Mesenchymal stem cell (in vitro differentiated cells and primary cell): ENCODE measurements around the gene SLC46A3.

Source experiments
- DNase-seq: peaks from one replicate; pipeline ENCODE4 v3.0.0-alpha.2; 2013
- H2AFZ ChIP-seq: one replicate; pipeline ENCODE4 v1.6.1; 2013; ENCODE audit warnings: low read depth, mild to moderate bottlenecking, control low read depth, inconsistent platforms, low read length, moderate library complexity
- H2AK5ac ChIP-seq: 2 replicates; pipeline ENCODE4 v1.6.1; 2013; ENCODE audit warnings: low read length, moderate library complexity, mild to moderate bottlenecking, inconsistent platforms; ENCODE audit not compliant: severe bottlenecking
- H2BK120ac ChIP-seq: one replicate; pipeline ENCODE4 v1.6.1; 2013; ENCODE audit warnings: low read depth, mild to moderate bottlenecking, inconsistent platforms, low read length, moderate library complexity
- H2BK12ac ChIP-seq, 2 experiments: one replicate each; pipeline ENCODE4 v1.6.1; 2013; ENCODE audit warnings: inconsistent platforms in 2 of 2, low read length in 2 of 2, mild to moderate bottlenecking in 2 of 2, moderate library complexity in 2 of 2, control low read depth in 1 of 2
- H2BK15ac ChIP-seq: one replicate; pipeline ENCODE4 v1.6.1; 2013; ENCODE audit warnings: mild to moderate bottlenecking, low read depth, inconsistent platforms; ENCODE audit not compliant: poor library complexity, severe bottlenecking
- H2BK5ac ChIP-seq: 2 replicates; pipeline ENCODE4 v1.6.1; 2013; ENCODE audit warnings: low read depth, mild to moderate bottlenecking, low read length, control low read depth, inconsistent platforms; ENCODE audit not compliant: poor library complexity, severe bottlenecking
- H3K14ac ChIP-seq, 2 experiments: one replicate each; pipeline ENCODE4 v1.6.1; 2013; ENCODE audit warnings: inconsistent platforms in 2 of 2, low read length in 2 of 2, control low read depth in 1 of 2, mild to moderate bottlenecking in 1 of 2, moderate library complexity in 1 of 2
- H3K18ac ChIP-seq, 2 experiments: one replicate each; pipeline ENCODE4 v1.6.1; 2013; ENCODE audit warnings: inconsistent platforms in 2 of 2, low read length in 2 of 2, control low read depth in 1 of 2, low read depth in 1 of 2, mild to moderate bottlenecking in 1 of 2
- H3K23ac ChIP-seq, 2 experiments: one replicate each; pipeline ENCODE4 v1.6.1; 2013; ENCODE audit warnings: inconsistent platforms in 2 of 2, low read length in 2 of 2, mild to moderate bottlenecking in 2 of 2, moderate library complexity in 2 of 2, control low read depth in 1 of 2
- H3K27ac ChIP-seq: 2 replicates; pipeline ENCODE4 v1.5.1; 2013; ENCODE audit warnings: mild to moderate bottlenecking, moderate library complexity, low read length, control low read depth, inconsistent platforms; ENCODE audit not compliant: poor library complexity, severe bottlenecking
- H3K27me3 ChIP-seq, 2 experiments: 2 replicates each; pipeline versions ENCODE4 v1.6.1 to v1.7.0; 2013; ENCODE audit warnings: low read length in 2 of 2, mild to moderate bottlenecking in 2 of 2, moderate library complexity in 2 of 2, control low read depth in 1 of 2, inconsistent platforms in 1 of 2; ENCODE audit not compliant: control insufficient read depth in 1 of 2, insufficient read depth in 1 of 2
- H3K36me3 ChIP-seq, 2 experiments: 2 replicates each; pipeline versions ENCODE4 v1.6.1 to v1.7.0; 2013; ENCODE audit warnings: low read length in 2 of 2, control low read depth in 1 of 2, inconsistent platforms in 1 of 2, low read depth in 1 of 2, mild to moderate bottlenecking in 1 of 2; ENCODE audit not compliant: insufficient read depth in 2 of 2, control insufficient read depth in 1 of 2
- H3K4ac ChIP-seq, 2 experiments: one replicate each; pipeline ENCODE4 v1.6.1; 2013; ENCODE audit warnings: inconsistent platforms in 2 of 2, low read length in 2 of 2, mild to moderate bottlenecking in 2 of 2, moderate library complexity in 2 of 2, control low read depth in 1 of 2, low read depth in 1 of 2
- H3K4me1 ChIP-seq: 2 replicates; pipeline ENCODE4 v1.6.1; 2013; ENCODE audit warnings: low read depth, low read length, control low read depth; ENCODE audit not compliant: control insufficient read depth, insufficient read depth
- H3K4me2 ChIP-seq: 2 replicates; pipeline ENCODE4 v1.6.1; 2013; ENCODE audit warnings: low read length, mild to moderate bottlenecking, inconsistent platforms; ENCODE audit not compliant: poor library complexity, severe bottlenecking
- H3K4me3 ChIP-seq, 2 experiments: 2 replicates each; pipeline versions ENCODE4 v1.5.1 to v1.7.0; 2013; ENCODE audit warnings: low read length in 2 of 2, mild to moderate bottlenecking in 2 of 2, control low read depth in 1 of 2, low read depth in 1 of 2; ENCODE audit not compliant: insufficient read depth in 1 of 2
- H3K79me1 ChIP-seq: replicated peaks from 2 replicates; pipeline ENCODE4 v1.6.1; 2013; ENCODE audit warnings: mild to moderate bottlenecking, control low read depth, low read length, inconsistent platforms; ENCODE audit not compliant: poor library complexity, severe bottlenecking
- H3K9ac ChIP-seq: 2 replicates; pipeline ENCODE4 v1.7.0; 2013; ENCODE audit warnings: mild to moderate bottlenecking, low read length, moderate library complexity
- H3K9me3 ChIP-seq: 2 replicates; pipeline ENCODE4 v1.7.0; 2013; ENCODE audit warnings: mild to moderate bottlenecking, low read length; ENCODE audit not compliant: control insufficient read depth
- H4K8ac ChIP-seq: one replicate; pipeline ENCODE4 v1.6.1; 2013; ENCODE audit warnings: inconsistent platforms, mild to moderate bottlenecking, low read length, moderate library complexity
- H4K91ac ChIP-seq: one replicate; pipeline ENCODE4 v1.6.1; 2013; ENCODE audit warnings: mild to moderate bottlenecking, low read length, inconsistent platforms
- WGBS: methylation state at CpG from one replicate; pipeline ENCODE4 v1.1.7; 2013; ENCODE audit warnings: mixed read lengths; 5-methylcytosine and 5-hydroxymethylcytosine counted together

Gene SLC46A3

DNA sequence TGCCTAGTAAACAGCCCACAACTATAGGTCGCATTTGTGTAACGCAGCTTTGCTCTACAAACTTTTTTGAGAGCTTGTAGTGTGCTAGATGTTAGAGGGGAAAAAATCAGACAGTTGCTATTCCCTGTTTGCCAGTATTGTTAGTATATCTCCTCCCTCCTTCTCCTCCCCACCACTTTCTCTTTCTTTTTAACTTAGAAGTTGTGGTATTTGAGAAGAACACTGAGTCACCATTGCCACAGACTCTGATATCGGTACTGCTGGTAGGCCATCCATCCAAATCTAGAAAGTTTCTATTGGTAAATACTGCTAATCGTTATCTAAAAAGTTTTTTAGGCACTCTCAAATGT, 59.2 kb downstream of the SLC46A3 start:
- Histone ChIP-seq H3K27ac (peak overlapping the region; percentile 75), H2BK120ac (no peak overlapping the region), H2BK12ac (no peak overlapping the region), H2BK5ac (no peak overlapping the region), H4K91ac (no peak overlapping the region), H3K23ac (peak overlapping the region in 1 of 2 experiments; percentile 96), H3K18ac (peak overlapping the region; percentile 99), H3K14ac (no peak overlapping the region), H3K27me3 (no peaks in the 10 kb centered on the region), H3K4me1 (peaks cover 9% of the 10 kb centered on the region), H3K9ac (peak overlapping the region; percentile 99), H2BK15ac (peak overlapping the region; percentile 95), H3K36me3 (peaks cover 7 to 44% of the 10 kb centered on the region in 2 experiments), H3K4me2 (peak overlapping the region; percentile 46), H4K8ac (peak overlapping the region; percentile 95), H2AK5ac (no peak overlapping the region), H3K79me1 (peaks cover 14% of the 10 kb centered on the region), H3K4me3 (peak overlapping the region; percentile 95 to 98), H3K4ac (peak overlapping the region; percentile 29 to 97), H3K9me3 (no peaks in the 10 kb centered on the region), H2AFZ (no peak overlapping the region)
- WGBS: 0% methylated on average over 1 of the region's 4 CpGs
- peak; percentile 87 for DNase-seq

DNA sequence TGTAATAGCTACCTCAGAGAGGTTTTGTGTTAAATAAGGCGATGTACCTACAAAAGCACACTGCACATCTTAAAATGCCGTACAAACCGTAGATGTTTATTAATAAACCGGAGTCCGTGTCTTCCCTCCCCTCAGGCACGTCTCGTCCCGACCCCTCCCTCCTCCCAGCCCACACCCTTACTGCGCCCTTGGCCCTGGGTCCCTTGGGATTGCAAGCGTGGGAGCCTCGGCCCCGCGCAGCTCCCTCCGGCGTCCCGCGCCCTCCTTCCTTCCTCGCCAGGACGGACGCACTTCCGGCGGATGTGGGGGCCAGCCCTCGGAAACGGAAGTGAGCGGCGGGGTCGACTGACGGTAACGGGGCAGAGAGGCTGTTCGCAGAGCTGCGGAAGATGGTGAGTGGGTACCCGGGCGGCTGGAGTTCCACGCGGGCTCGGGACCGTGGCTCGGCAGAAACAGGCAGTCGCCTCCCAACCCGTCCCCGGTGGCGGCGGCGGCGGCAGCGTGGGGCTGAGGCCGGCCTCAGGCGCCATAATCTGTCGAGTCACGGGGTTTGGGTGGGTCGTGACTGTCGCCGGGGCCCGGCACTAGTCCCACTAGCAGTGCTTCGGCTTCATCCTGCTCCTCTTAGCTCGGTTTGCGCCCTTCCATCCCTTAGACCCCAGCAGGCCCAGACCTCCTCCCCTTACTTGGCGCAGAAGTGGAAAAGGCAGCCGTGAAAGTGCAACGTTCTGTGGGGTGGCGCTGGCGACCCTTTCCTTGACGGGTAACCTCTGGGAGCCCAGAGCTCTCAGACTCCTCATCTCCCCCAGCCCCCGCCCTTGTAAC, 59.8 kb downstream of the SLC46A3 start, which contains the start of gene POMP:
TSS of gene POMP (plus strand) at position 335 of the 825 bp plus-strand sequence. CDS start at position 390, 55 bp downstream.
- H3K36me3 ChIP-seq: peaks cover 7 to 38% of the 10 kb centered on the region in 2 experiments
- peak within 1 kb of the TSS; percentile 95 to 98 for H3K4me3 ChIP-seq
- peak within 1 kb of the TSS; percentile 98 for H4K91ac ChIP-seq
- peak within 1 kb of the TSS; percentile 99 for H3K18ac ChIP-seq
- H3K27ac ChIP-seq: peak within 1 kb of the TSS; percentile 75
- peak within 1 kb of the TSS; percentile 83 for H2AFZ ChIP-seq
- H3K4me2 ChIP-seq: peak within 1 kb of the TSS; percentile 89
- H3K27me3 ChIP-seq: no peaks in the 10 kb centered on the region
- no peaks in the 10 kb centered on the region for H3K9me3 ChIP-seq
- peak within 1 kb of the TSS in 1 of 2 experiments; percentile 97 for H3K14ac ChIP-seq
- H3K79me1 ChIP-seq: peaks cover 13% of the 10 kb centered on the region
- H3K4ac ChIP-seq: peak within 1 kb of the TSS; percentile 46 to 98
- H2AK5ac ChIP-seq: peak within 1 kb of the TSS; percentile 55
- H2BK15ac ChIP-seq: peak within 1 kb of the TSS; percentile 95
- peak within 1 kb of the TSS; percentile 99 for H3K9ac ChIP-seq
- peak within 1 kb of the TSS in 1 of 2 experiments; percentile 96 for H3K23ac ChIP-seq
- peak within 1 kb of the TSS in 1 of 2 experiments; percentile 64 for H2BK12ac ChIP-seq
- WGBS: under 1% methylated on average over 60 of the region's 64 CpGs
- DNase-seq: peak; percentile 96
- peak within 1 kb of the TSS; percentile 95 for H4K8ac ChIP-seq
- peaks cover 9% of the 10 kb centered on the region for H3K4me1 ChIP-seq
- H2BK120ac ChIP-seq: peak within 1 kb of the TSS; percentile 73
- H2BK5ac ChIP-seq: peak within 1 kb of the TSS; percentile 87

DNA sequence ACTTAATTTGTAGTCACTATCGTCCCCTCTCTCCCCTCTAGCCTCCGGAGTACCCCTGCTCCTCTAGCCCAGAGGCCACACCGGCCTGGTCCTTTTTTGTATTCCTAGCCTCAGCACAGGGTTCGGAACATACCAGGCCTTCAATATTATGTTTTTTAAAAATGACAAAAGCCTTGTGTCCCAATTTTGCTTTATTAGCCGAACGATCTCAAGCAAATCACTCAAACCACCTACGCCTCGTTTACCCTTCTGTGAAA, 60.3 kb downstream of the SLC46A3 start:
- WGBS: 1% methylated on average over 8 of the region's 8 CpGs

DNA sequence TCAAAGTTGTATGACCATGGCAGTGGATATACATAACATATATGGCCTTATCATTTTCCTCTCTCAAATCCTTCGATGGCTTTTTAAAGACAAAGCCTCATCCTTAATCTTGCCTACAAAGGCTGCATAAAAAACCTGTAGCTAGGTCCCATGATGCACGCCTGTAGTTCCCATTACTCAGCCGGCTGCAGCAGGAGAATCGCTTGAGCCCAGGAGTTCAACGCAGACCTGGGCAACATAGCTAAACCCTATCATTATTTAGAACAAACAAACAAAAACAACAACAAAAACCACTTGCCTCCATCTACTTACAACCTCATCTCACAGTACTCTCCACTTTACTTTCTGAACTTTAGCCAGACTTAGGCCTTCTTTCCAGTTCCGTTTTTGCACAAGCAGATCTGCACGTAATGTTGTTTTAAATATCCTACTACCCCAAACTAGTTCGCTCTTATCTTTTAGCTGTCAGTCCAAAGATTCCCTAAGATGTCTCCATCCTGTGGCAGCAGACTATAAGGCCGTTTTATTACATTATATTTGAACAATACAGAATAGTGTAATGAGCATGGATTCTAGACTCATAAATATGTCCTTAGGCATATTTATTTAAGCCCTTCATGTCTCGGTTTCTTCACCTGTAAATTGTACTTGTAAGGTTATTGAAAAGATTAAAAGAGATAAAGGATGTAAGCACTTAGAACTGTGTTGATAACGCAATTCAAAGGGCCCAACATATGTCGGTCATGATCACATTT, 60.8 kb downstream of the SLC46A3 start:
- DNase-seq: peak; percentile 56
- Histone ChIP-seq H3K79me1 (peaks cover 11% of the 10 kb centered on the region), H3K4me2 (peak overlapping the region; percentile 89), H4K91ac (no peak overlapping the region), H2AK5ac (no peak overlapping the region), H3K4me3 (peak overlapping the region; percentile 95 to 98), H3K18ac (no peak overlapping the region), H4K8ac (peak overlapping the region; percentile 27), H3K4me1 (peaks cover 8% of the 10 kb centered on the region), H3K14ac (no peak overlapping the region), H3K4ac (peak overlapping the region in 1 of 2 experiments; percentile 98), H2AFZ (no peak overlapping the region), H3K27ac (no peak overlapping the region), H3K36me3 (peaks cover 3 to 28% of the 10 kb centered on the region in 2 experiments), H2BK15ac (no peak overlapping the region), H2BK5ac (no peak overlapping the region), H3K27me3 (no peaks in the 10 kb centered on the region), H3K9ac (peak overlapping the region; percentile 99), H2BK12ac (no peak overlapping the region), H3K9me3 (no peaks in the 10 kb centered on the region), H2BK120ac (no peak overlapping the region), H3K23ac (no peak overlapping the region)
- 55% methylated on average over 11 of the region's 12 CpGs for WGBS

More for the DNA sequence above, 60.3 kb downstream of the SLC46A3 start:
- H3K18ac ChIP-seq: peak overlapping the region; percentile 86 to 99
- no peak overlapping the region for H2BK120ac ChIP-seq
- H3K9me3 ChIP-seq: no peaks in the 10 kb centered on the region
- H2AFZ ChIP-seq: no peak overlapping the region
- H2BK15ac ChIP-seq: no peak overlapping the region
- H3K14ac ChIP-seq: no peak overlapping the region
- H3K27ac ChIP-seq: peak overlapping the region; percentile 17
- H3K23ac ChIP-seq: no peak overlapping the region
- peak overlapping the region; percentile 89 for H3K4me2 ChIP-seq
- no peak overlapping the region for H2AK5ac ChIP-seq
- no peak overlapping the region for H2BK5ac ChIP-seq
- peak overlapping the region; percentile 95 to 98 for H3K4me3 ChIP-seq
- peaks cover 7 to 33% of the 10 kb centered on the region in 2 experiments for H3K36me3 ChIP-seq
- peak overlapping the region; percentile 46 to 98 for H3K4ac ChIP-seq
- no peak overlapping the region for H4K8ac ChIP-seq
- H3K9ac ChIP-seq: peak overlapping the region; percentile 99
- H3K79me1 ChIP-seq: peaks cover 13% of the 10 kb centered on the region
- H3K27me3 ChIP-seq: no peaks in the 10 kb centered on the region
- no peak overlapping the region for H2BK12ac ChIP-seq
- peaks cover 9% of the 10 kb centered on the region for H3K4me1 ChIP-seq
- no peak for DNase-seq
- H4K91ac ChIP-seq: no peak overlapping the region
